ENCODE data around the gene TAS2R20.

The TAS2R20 gene

GRCh38 chr12:10952645-10953044 lies 45.5 kb downstream of the TAS2R20 start:
- no peak for DNase-seq (ENCODE audit: low spot score)
- TF ChIP-seq CTCF (IDR thresholded peaks at IDR 0.05; ENCODE audit: extremely low read depth, insufficient read depth, missing control alignments) = no peak
- in situ Hi-C loops (cut with MboI; ENCODE audit: low pct_unique_long_range_greater_than_20kb, low sequenced_read_pairs, unreplicated experiment) = no loop called here
